Ureter (tissue), 1 donor: ENCODE measurements around the gene SMAD1. TPM values are rescaled to one million over a fixed set of nuclear protein-coding genes. Genes with fewer than 3 reads are reported as not detected.
"Not testable (repeated sequence)": the region's sequence is repeated elsewhere in the genome, so short reads cannot be mapped to it uniquely, and the experiment has no call there.

Experiments
- DNase-seq: peaks from one replicate; pipeline ENCODE4 v3.0.0-alpha.2; 2020; ENCODE audit warnings: low spot score
- total RNA-seq: library from RNA; stranded (reverse); gene quantifications from one replicate; pipeline ENCODE4 v1.2.4, GENCODE V29; 2023
- donor health status: DM: yes; HTN: yes; CAD: no.

SMAD1 gene
- total RNA-seq, 1 donor from 2014 or later, result 43.7 TPM

DNA sequence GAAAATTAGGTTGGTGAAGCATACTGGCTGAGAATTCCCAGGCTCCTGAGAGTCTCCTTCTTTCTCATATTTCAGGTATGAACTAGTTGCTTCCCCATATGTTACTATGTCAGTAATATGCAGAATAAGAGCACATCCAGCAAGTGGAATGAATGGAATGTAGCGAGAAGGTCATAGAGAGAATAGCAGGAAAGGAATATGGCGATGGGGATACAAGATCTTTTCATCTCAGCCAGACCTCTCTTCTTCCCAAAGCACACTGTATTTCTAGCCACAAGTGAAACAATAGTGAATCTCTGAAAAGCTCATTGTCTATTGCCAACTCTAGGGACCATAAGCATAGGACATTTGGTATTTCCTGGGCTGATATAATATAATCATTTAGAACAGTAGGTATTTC is 82.9 kb downstream of the SMAD1 start:
- DNase-seq, result no peak

- DNase-seq, result no peak
Measured at GRCh38 chr4:145565328-145565727, 83.7 kb downstream of the SMAD1 start.

GRCh38 chr4:145566086-145566708 is 84.5 kb downstream of the SMAD1 start:
- no peak for DNase-seq

- no peak for DNase-seq
Measured at GRCh38 chr4:145566768-145567167, 85.1 kb downstream of the SMAD1 start.

DNA sequence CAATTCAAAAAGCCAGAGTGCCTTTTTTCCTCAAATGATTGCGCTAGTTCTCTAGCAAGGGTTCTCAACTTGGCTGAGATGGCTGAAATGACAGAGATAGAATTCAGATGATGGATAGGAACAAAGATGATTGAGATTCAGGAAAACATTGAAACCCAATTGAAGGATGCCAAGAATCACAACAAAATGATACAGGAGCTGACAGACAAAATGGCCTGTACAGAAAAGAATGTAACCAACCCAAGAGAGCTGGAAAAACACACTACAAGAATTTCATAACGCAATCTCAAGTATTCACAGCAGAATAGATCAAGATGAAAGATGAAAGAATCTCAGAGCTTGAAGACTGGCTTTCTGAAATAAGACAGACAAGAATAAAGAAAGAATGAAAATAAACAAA is 85.9 kb downstream of the SMAD1 start:
- DNase-seq, result no peak

DNA sequence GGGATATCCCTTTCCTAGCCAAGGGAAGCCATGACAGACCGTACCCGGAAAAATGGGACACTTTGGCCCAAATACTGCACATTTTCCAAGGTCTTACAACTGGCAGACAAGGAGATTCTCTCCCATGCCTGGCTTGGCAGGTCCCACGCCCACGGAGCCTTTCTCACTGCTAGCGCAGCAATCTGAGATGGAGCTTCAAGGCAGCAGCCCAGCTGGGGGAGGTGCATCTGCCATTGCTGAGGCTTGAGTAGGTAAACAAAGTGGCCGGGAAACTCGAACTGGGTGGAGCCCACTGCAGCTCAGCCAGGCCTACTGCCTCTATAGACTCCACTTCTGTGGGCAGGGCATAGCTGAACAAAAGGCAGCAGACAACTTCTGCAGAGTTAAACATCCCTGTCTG is 92.9 kb downstream of the SMAD1 start:
- DNase-seq, result not testable (repeated sequence)

DNA sequence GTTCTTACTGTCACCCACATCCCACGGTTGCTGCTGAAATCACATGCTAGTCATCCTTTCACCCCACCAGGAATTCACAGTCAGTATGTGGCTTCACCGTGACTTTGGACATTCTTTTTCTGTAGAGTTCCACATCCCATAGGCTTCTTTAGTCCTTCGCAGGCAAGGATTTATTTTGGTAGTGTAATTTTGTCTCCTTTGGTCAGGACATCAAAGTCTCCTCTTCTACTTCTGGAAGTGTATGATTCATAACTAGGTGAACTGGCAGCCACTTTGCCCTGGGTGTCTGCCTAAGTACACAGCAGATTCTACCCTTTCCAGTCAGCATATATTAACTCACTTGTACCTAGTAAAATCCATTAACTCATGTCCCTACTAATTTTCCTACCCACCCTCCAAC is 99.3 kb downstream of the SMAD1 start:
- no peak for DNase-seq

DNA sequence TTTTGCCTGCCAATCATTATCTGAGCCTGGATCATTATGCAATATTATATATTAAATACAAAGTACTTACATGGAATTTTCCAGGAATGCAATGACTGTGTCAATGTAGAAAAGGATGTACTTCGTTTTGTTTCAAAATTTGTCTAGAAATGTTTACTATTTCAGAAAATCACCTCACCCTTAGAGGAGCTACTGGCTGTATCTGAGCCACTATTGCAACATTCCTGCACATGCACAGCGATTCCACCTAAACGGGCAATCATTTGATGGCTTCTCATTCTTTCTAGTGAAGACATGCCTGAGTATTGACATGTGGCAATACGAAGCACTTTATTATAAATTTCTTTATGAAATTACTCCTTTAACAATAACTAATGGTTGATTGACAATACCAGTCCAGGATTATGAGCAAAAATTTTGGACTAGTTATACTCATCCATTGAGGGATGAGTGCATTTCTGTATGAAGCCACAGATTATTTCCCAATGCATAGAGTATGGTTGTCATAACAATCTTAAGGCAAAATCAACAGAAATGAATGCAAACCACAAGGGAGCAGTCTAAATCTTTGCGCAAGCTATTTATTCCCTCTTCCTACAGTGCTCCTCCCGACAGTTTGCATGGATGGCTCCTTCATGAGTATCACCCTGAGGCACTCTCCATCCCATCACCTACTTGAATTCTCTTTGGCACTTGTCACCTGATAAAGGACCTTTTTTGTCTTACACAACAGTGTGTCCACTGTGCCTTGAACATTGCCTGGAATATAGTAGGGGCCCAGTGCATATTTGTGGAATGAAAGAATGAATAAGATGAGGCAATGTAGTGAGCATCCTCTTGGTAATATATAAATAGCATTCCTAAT is 101.8 kb downstream of the SMAD1 start:
- no peak for DNase-seq

GRCh38 chr4:145587088-145587754 is 105.6 kb downstream of the SMAD1 start:
- no peak for DNase-seq

DNA sequence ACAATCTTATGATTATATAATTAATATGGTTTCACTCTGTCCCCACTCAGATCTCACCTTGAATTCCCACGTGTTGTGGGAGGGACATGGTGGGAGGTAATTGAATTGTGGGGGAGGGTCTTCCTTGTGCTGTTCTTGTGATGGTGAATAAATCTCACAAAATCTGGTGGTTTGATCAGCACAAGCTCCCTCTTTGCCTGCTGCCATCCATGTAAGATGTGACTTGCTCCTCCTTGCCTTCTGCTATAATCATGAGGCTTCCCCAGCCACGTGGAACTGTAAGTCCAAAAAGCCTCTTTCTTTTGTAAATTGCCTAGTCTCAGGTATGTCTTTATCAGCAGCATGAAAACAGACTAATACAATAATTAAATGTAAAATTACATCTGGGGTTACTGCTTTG is 107.7 kb downstream of the SMAD1 start:
- not testable (repeated sequence) for DNase-seq

DNA sequence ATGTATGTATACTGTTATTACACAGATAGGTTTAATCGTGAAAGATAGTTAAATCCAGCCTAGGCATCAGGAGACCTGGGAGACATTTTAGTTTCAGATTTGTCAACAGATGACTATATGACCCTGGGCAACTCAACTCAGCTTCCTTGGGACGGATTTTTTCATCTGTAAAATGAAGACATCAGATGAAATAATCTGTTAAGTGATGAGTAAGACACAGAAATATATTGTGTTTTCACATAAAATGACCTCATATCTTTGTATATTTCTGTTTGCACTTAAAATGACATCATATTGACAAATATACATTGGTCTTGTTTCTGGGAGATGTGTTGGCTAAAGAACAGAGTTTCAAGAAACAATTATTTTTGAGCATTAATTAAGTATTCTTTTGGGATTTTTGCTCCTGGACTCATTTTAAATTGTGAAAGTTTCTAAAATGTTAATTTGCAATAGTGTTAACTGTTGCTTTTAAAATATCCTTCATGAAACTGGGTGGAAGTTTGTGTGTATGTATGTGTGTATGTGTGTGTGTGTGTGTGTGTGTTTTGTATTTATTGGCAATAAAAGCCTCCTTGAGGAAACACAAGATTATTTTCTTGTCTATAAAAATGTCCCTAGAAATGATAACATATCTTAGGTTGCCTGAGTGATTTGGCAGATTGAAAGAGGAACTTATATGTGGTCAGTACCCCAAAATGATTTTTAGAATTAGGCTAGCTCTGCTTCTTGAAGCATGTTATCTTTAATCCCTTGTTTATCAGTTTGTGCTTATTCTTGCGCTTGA is 108.5 kb downstream of the SMAD1 start:
- no peak for DNase-seq

GRCh38 chr4:145602129-145602760 is 120.6 kb downstream of the SMAD1 start:
- DNase-seq, result no peak

DNA sequence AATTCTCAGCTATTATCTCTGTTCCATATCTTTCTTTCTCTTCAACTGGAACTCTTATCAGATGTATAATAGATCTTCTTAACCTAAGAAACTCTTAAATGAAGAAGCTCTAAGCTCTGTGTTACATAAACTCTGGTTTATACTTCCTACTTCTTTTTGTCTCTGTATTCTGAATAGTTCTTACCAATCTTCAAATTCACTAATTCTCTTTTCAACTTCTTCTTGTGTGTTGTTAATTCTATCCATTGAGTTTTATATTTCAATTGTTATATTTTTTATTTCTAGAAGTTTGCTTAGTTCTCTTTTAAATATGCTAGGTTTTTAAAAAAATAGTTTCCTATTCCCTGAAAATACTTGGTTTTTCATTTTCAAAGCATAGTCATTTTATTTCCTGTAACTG is 124.3 kb downstream of the SMAD1 start:
- DNase-seq, result no peak

Other genes starting within 250 kb of the SMAD1 start
- 15.9 TPM for gene MMAA, start 137.5 kb downstream of the SMAD1 start, total RNA-seq
- gene C4orf51, start 198.3 kb downstream of the SMAD1 start, total RNA-seq, result not detected